Gastrocnemius medialis (tissue), 4 donors: ENCODE data around the gene MLST8.

Experiments used
- CTCF ChIP-seq, 5 experiments: fragments of 450-650 bp in 3 of 5; fragments of 200-600 bp in 2 of 5; sonication (generic) in 2 of 5; IDR thresholded peaks in 4 of 5; conservative IDR thresholded peaks in 1 of 5; 1 replicate in 4 of 5; 2 replicates in 1 of 5; pipeline ENCODE4 v1.5.1; 2016 to 2019; ENCODE audit warnings: antibody characterized with exemption in 5 of 5, mild to moderate bottlenecking in 3 of 5, moderate library complexity in 3 of 5
- POLR2A ChIP-seq, 2 donors: fragments of 450-650 bp; IDR thresholded peaks; one replicate each; pipeline ENCODE4 v1.6.1; 2017; ENCODE audit warnings: antibody characterized with exemption in 2 of 2, mild to moderate bottlenecking in 2 of 2, moderate library complexity in 2 of 2

DNA sequence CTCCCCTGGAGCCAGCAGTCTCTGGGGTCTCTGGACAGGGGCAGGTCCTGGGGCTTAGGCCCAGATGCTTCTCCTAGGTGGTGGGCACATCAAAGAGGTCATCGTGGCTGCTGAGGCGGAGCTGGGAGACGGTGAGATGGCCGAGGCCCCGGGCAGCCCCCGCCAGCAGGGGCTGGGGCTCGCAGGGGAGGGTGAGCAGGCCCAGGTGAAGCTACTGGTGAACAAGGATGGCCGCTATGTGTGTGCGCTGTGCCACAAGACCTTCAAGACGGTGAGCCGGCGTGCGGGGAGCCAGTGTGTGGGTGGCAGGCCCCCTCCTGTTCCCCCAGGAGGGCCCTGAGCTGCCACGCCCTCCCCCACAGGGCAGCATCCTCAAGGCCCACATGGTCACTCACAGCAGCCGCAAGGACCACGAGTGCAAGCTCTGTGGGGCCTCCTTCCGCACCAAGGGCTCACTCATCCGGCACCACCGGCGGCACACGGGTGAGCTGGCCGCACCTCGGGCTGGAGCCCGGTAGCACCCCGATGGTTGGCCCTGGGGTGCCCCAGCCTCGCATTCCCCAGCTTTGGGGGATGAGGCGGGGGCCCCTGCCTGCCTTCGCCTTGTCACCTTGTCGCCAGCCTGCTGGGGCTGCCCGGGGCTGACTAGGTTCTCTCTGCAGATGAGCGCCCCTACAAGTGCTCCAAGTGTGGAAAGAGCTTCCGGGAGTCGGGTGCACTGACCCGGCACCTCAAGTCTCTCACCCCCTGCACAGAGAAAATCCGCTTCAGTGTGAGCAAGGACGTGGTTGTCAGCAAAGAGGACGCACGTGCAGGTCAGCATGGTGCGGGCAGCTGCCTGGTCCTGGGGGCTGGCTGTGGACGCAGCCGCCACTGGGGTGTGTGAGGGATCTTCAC lies 27.1 kb downstream of the MLST8 start:
- TF ChIP-seq CTCF (IDR thresholded peaks at IDR 0.05 in 4 of 5, conservative IDR thresholded peaks at IDR 0.05 in 1 of 5) (no peak), POLR2A (IDR thresholded peaks at IDR 0.05) (no peak)
